ENCODE measurements around the gene OPRL1.
A peak's percentile ranks its signal among the peaks of the same experiment; 100 is the strongest.

The OPRL1 gene

GRCh38 chr20:64079273-64080012 lies 439 bp upstream of the OPRL1 start, which contains the start of gene RGS19:
Gene RGS19 (minus strand): TSS chr20:64079518. CDS start chr20:64076886, 2,632 bp downstream.
- Histone ChIP-seq H3K4me2 (ENCODE audit: low read length) (peak within 1 kb of the TSS; percentile 75), H3K9me3 (ENCODE audit: low read length) (no peaks in the 10 kb centered on the region), H3K27ac (ENCODE audit: low read depth, low read length, poor library complexity, severe bottlenecking) (no peak within 1 kb of the TSS), H2AFZ (ENCODE audit: low read length) (no peak within 1 kb of the TSS), H4K20me1 (ENCODE audit: insufficient read depth, low read length) (no peaks in the 10 kb centered on the region), H3K9ac (ENCODE audit: low read length) (peak within 1 kb of the TSS; percentile 78), H3K9me2 (ENCODE audit: low read depth, low read length) (no peaks in the 10 kb centered on the region), H3K79me2 (ENCODE audit: insufficient read depth, low read length) (no peaks in the 10 kb centered on the region), H3F3A (ENCODE audit: insufficient read depth, low read length) (no peaks in the 10 kb centered on the region), H3K27me3 (ENCODE audit: insufficient read depth, low read length) (no peaks in the 10 kb centered on the region; the same call in 1 of the 2 replicates), H3K4me1 (ENCODE audit: insufficient read depth, low read length, severe bottlenecking) (peaks cover 34% of the 10 kb centered on the region), H3K4me3 (ENCODE audit: low read depth, low read length, poor library complexity, severe bottlenecking) (peak within 1 kb of the TSS; percentile 74), H3K36me3 (ENCODE audit: insufficient read depth, low read length) (no peaks in the 10 kb centered on the region)
- no peak for TF ChIP-seq CTCF (IDR thresholded peaks at IDR 0.05; ENCODE audit: low read length)
- no peak for TF ChIP-seq EZH2 (IDR thresholded peaks at IDR 0.05; ENCODE audit: borderline replicate concordance, low read length)

- no peaks in the 10 kb centered on the region for H3F3A ChIP-seq (ENCODE audit: insufficient read depth, low read length)
- H3K9me2 ChIP-seq (ENCODE audit: low read depth, low read length), result no peaks in the 10 kb centered on the region
- no peaks in the 10 kb centered on the region for H3K36me3 ChIP-seq (ENCODE audit: insufficient read depth, low read length)
- no peak overlapping the region for H2AFZ ChIP-seq (ENCODE audit: low read length)
- no peak overlapping the region for H3K4me2 ChIP-seq (ENCODE audit: low read length)
- no peaks in the 10 kb centered on the region for H3K79me2 ChIP-seq (ENCODE audit: insufficient read depth, low read length)
- no peaks in the 10 kb centered on the region for H3K9me3 ChIP-seq (ENCODE audit: low read length)
- H3K27me3 ChIP-seq (ENCODE audit: insufficient read depth, low read length), result no peaks in the 10 kb centered on the region; the same call in 1 of the 2 replicates
- H3K27ac ChIP-seq (ENCODE audit: low read depth, low read length, poor library complexity, severe bottlenecking), result no peak overlapping the region
- H3K9ac ChIP-seq (ENCODE audit: low read length), result no peak overlapping the region; the same call in 1 of the 2 replicates
- TF ChIP-seq EZH2 (IDR thresholded peaks at IDR 0.05; ENCODE audit: borderline replicate concordance, low read length) (no peak), CTCF (IDR thresholded peaks at IDR 0.05; ENCODE audit: low read length) (no peak)
- peaks cover 34% of the 10 kb centered on the region for H3K4me1 ChIP-seq (ENCODE audit: insufficient read depth, low read length, severe bottlenecking)
- no peaks in the 10 kb centered on the region for H4K20me1 ChIP-seq (ENCODE audit: insufficient read depth, low read length)
- H3K4me3 ChIP-seq (ENCODE audit: low read depth, low read length, poor library complexity, severe bottlenecking), result no peak overlapping the region
These were observed 1.1 kb downstream of the OPRL1 start for GRCh38 chr20:64080813-64081623.

- H3K9me3 ChIP-seq (ENCODE audit: low read length), result no peaks in the 10 kb centered on the region
- no peak overlapping the region for H2AFZ ChIP-seq (ENCODE audit: low read length)
- no peak overlapping the region for H3K27ac ChIP-seq (ENCODE audit: low read depth, low read length, poor library complexity, severe bottlenecking)
- no peaks in the 10 kb centered on the region for H3F3A ChIP-seq (ENCODE audit: insufficient read depth, low read length)
- no peaks in the 10 kb centered on the region; the same call in 1 of the 2 replicates for H3K27me3 ChIP-seq (ENCODE audit: insufficient read depth, low read length)
- H3K79me2 ChIP-seq (ENCODE audit: insufficient read depth, low read length), result no peaks in the 10 kb centered on the region
- H3K4me3 ChIP-seq (ENCODE audit: low read depth, low read length, poor library complexity, severe bottlenecking), result no peak overlapping the region
- no peak overlapping the region for H3K9ac ChIP-seq (ENCODE audit: low read length)
- peaks cover 34% of the 10 kb centered on the region for H3K4me1 ChIP-seq (ENCODE audit: insufficient read depth, low read length, severe bottlenecking)
- TF ChIP-seq CTCF (IDR thresholded peaks at IDR 0.05; ENCODE audit: low read length), result no peak
- H3K36me3 ChIP-seq (ENCODE audit: insufficient read depth, low read length), result no peaks in the 10 kb centered on the region; the same call in 1 of the 2 replicates
- H4K20me1 ChIP-seq (ENCODE audit: insufficient read depth, low read length), result no peaks in the 10 kb centered on the region
- H3K4me2 ChIP-seq (ENCODE audit: low read length), result no peak overlapping the region
- H3K9me2 ChIP-seq (ENCODE audit: low read depth, low read length), result no peaks in the 10 kb centered on the region
These were observed 1.7 kb downstream of the OPRL1 start for GRCh38 chr20:64081624-64081964.
